ENCODE measurements around the gene C10orf90. TPM values are rescaled to one million over a fixed set of nuclear protein-coding genes. Genes with fewer than 3 reads are reported as not detected.

The C10orf90 gene
- total and polyA plus RNA-seq, 8 donors = 0.32 to 0.64 (median 0.47) TPM; not detected in 5

DNA sequence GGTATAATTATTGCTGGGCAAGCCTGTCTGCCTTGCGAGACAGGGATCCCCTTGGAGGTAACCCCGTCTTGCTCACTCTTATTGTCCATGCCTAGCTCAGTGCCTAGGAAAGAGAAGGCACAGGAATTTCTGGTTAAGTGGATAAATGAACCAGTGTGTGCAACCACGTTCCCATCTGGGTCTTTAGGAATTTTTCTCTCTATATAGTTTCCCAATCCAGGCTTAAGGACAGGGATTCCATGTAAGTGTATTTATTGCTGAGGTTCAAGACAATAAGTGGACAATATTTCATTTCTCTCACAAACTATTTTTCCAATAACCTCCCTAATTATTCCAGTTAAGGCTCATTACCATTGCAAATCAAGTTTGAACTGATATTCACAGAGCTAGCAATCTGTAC lies 273.3 kb downstream of the C10orf90 start:
- FAIRE-seq (no peak), DNase-seq (no peak), ATAC-seq (no peak)
- no peaks in the 10 kb centered on the region for H3K36me3 ChIP-seq
- H3K4me1 ChIP-seq = no peaks in the 10 kb centered on the region
- H3K27me3 ChIP-seq = peaks cover 0 to 5% (median 0%) of the 10 kb centered on the region in 4 donors
- intact Hi-C loops (cut with DNase I) = no loop called here
- no peaks in the 10 kb centered on the region for H3K9me3 ChIP-seq
- H3K27ac ChIP-seq = no peak overlapping the region
- TF ChIP-seq, protein P1, sequence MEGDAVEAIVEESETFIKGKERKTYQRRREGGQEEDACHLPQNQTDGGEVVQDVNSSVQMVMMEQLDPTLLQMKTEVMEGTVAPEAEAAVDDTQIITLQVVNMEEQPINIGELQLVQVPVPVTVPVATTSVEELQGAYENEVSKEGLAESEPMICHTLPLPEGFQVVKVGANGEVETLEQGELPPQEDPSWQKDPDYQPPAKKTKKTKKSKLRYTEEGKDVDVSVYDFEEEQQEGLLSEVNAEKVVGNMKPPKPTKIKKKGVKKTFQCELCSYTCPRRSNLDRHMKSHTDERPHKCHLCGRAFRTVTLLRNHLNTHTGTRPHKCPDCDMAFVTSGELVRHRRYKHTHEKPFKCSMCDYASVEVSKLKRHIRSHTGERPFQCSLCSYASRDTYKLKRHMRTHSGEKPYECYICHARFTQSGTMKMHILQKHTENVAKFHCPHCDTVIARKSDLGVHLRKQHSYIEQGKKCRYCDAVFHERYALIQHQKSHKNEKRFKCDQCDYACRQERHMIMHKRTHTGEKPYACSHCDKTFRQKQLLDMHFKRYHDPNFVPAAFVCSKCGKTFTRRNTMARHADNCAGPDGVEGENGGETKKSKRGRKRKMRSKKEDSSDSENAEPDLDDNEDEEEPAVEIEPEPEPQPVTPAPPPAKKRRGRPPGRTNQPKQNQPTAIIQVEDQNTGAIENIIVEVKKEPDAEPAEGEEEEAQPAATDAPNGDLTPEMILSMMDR (IDR thresholded peaks at IDR 0.05) = no peak
- 70 to 82% methylated on average over 3 of the region's 3 CpGs for WGBS, 2 donors
- no peak overlapping the region for H3K4me3 ChIP-seq

DNA sequence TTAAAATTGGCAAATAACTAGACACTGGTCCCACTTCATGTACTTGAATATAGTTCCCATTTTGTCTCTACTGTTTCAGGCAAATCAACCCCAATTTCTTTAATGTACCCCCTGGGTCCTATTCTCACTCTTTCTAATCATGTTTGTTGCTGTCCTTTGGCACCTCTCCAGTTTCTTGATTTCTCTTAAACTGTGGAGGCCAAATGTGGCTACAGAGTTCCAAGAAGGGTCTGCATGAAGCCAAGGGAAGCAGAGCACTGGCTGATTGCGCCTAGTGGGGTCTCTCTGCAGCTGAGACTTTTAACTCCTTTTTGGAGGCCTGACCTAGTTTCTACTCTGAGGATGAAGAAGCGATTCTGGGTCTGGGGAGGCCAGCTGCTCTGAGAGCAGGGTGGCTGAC lies 275.5 kb downstream of the C10orf90 start:
- intact Hi-C loops (cut with DNase I) = no loop called here
- no peak overlapping the region for H3K4me3 ChIP-seq
- ATAC-seq = no peak
- DNase-seq = no peak
- no peak for FAIRE-seq
- no peaks in the 10 kb centered on the region for H3K4me1 ChIP-seq
- H3K36me3 ChIP-seq = no peaks in the 10 kb centered on the region
- H3K27ac ChIP-seq = no peak overlapping the region
- TF ChIP-seq, protein P1 (IDR thresholded peaks at IDR 0.05) = no peak
- WGBS, 2 donors = 81 to 90% methylated on average over 2 of the region's 2 CpGs
- no peaks in the 10 kb centered on the region for H3K9me3 ChIP-seq
- peaks cover 0 to 5% (median 0%) of the 10 kb centered on the region in 4 donors for H3K27me3 ChIP-seq

GRCh38 chr10:126393076-126393475 lies 277.4 kb downstream of the C10orf90 start:
- Histone ChIP-seq H3K9me3 (no peaks in the 10 kb centered on the region), H3K27ac (no peak overlapping the region), H3K4me1 (no peaks in the 10 kb centered on the region), H3K27me3 (no peaks in the 10 kb centered on the region), H3K36me3 (no peaks in the 10 kb centered on the region), H3K4me3 (no peak overlapping the region)
- 81 to 85% methylated on average over 4 of the region's 4 CpGs for WGBS, 2 donors
- DNase-seq = no peak
- FAIRE-seq = no peak
- TF ChIP-seq, protein P1 (IDR thresholded peaks at IDR 0.05) = no peak
- ATAC-seq = no peak
- intact Hi-C loops (cut with DNase I) = no loop called here

DNA sequence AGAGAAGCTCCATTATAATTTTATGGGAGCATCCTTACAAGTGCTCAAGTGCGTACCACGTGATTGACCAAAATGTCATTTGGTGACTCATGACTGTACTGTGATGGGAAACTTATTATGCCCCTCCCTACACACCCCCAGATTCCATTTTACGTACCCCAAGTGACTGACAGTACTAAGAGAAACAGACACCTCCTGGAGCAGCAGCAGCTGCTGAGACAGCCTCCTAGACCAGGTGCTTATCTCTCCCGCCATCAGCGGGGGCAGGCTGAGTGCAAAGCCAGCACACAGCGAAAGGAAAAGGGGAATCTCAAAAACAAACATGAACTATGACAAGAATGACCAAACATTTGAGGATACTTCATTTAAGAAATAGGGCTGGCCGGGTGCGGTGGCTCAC lies 278.0 kb downstream of the C10orf90 start:
- H3K4me1 ChIP-seq = peaks cover 0 to 6% (median 0%) of the 10 kb centered on the region in 3 donors
- TF ChIP-seq, protein P1 (IDR thresholded peaks at IDR 0.05) = no peak
- WGBS, 2 donors = 56 to 60% methylated on average over 8 of the region's 8 CpGs
- H3K36me3 ChIP-seq = no peaks in the 10 kb centered on the region
- H3K4me3 ChIP-seq = no peak overlapping the region
- FAIRE-seq (no peak), ATAC-seq (no peak), DNase-seq (no peak)
- intact Hi-C loops (cut with DNase I) = no loop called here
- H3K9me3 ChIP-seq = no peaks in the 10 kb centered on the region
- H3K27ac ChIP-seq = no peak overlapping the region
- no peaks in the 10 kb centered on the region for H3K27me3 ChIP-seq

DNA sequence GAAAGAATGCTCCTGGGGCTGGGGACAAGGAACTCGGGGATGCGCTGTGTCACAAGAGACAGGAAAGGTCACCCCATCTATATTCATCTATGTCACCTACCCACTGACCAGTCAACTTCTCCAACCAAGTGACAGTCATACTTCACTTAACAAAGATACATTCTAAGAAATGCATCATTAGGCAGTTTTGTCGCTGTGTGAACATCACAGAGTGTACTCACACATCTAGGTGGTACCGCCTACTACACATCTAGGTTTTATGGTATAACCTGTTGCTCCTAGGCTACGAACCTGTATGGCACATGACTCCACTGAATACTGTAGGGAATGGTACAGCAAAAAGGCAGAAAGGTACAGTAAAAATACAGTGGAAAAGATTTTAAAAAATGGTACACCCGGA lies 278.4 kb downstream of the C10orf90 start:
- H3K4me1 ChIP-seq = peaks cover 0 to 9% (median 0%) of the 10 kb centered on the region in 3 donors
- FAIRE-seq (no peak), ATAC-seq (no peak), DNase-seq (no peak)
- no peaks in the 10 kb centered on the region for H3K9me3 ChIP-seq
- no peak overlapping the region for H3K4me3 ChIP-seq
- H3K27me3 ChIP-seq = no peaks in the 10 kb centered on the region
- TF ChIP-seq, protein P1 (IDR thresholded peaks at IDR 0.05) = no peak
- intact Hi-C loops (cut with DNase I) = no loop called here
- 79 to 85% methylated on average over 6 of the region's 6 CpGs for WGBS, 2 donors
- H3K27ac ChIP-seq = no peak overlapping the region
- H3K36me3 ChIP-seq = no peaks in the 10 kb centered on the region
